Measurements from ENCODE around the gene CNN1.
A peak's percentile ranks its signal among the peaks of the same experiment; 100 is the strongest.

CNN1 gene

GRCh38 chr19:11535792-11536595 is 2.7 kb upstream of the CNN1 start:
- Histone ChIP-seq H3K27me3 (replicated peaks; ENCODE audit: control insufficient read depth, insufficient read depth, low read length) (no peaks in the 10 kb centered on the region), H3K9ac (ENCODE audit: low read length) (peak overlapping the region; percentile 70), H3K4me3 (ENCODE audit: low read length) (peak overlapping the region; percentile 67), H3K9me3 (ENCODE audit: control insufficient read depth, low read length) (no peaks in the 10 kb centered on the region), H3K36me3 (ENCODE audit: control insufficient read depth, insufficient read depth, low read length, severe bottlenecking) (no peaks in the 10 kb centered on the region), H3K4me1 (ENCODE audit: control insufficient read depth, insufficient read depth, low read length) (peaks cover 9% of the 10 kb centered on the region)
- DNase-seq (ENCODE audit: low read depth), result peak; percentile 95

- H3K9me3 ChIP-seq (ENCODE audit: control insufficient read depth, low read length), result no peaks in the 10 kb centered on the region
- peaks cover 9% of the 10 kb centered on the region for H3K4me1 ChIP-seq (ENCODE audit: control insufficient read depth, insufficient read depth, low read length)
- no peak overlapping the region for H3K4me3 ChIP-seq (ENCODE audit: low read length)
- no peaks in the 10 kb centered on the region for H3K36me3 ChIP-seq (ENCODE audit: control insufficient read depth, insufficient read depth, low read length, severe bottlenecking)
- no peak overlapping the region for H3K9ac ChIP-seq (ENCODE audit: low read length)
- H3K27me3 ChIP-seq (replicated peaks; ENCODE audit: control insufficient read depth, insufficient read depth, low read length), result no peaks in the 10 kb centered on the region
- DNase-seq (ENCODE audit: low read depth), result no peak
Measured at GRCh38 chr19:11539495-11540365, 1.1 kb downstream of the CNN1 start.

- H3K27me3 ChIP-seq (replicated peaks; ENCODE audit: control insufficient read depth, insufficient read depth, low read length), result no peaks in the 10 kb centered on the region
- peaks cover 7% of the 10 kb centered on the region for H3K4me1 ChIP-seq (ENCODE audit: control insufficient read depth, insufficient read depth, low read length)
Measured at GRCh38 chr19:11540645-11541044, 2.0 kb downstream of the CNN1 start.

GRCh38 chr19:11541238-11541637 is 2.6 kb downstream of the CNN1 start:
- H3K9ac ChIP-seq (ENCODE audit: low read length), result no peak overlapping the region
- no peak overlapping the region for H3K4me3 ChIP-seq (ENCODE audit: low read length)
- no peaks in the 10 kb centered on the region for H3K27me3 ChIP-seq (replicated peaks; ENCODE audit: control insufficient read depth, insufficient read depth, low read length)
- peaks cover 5% of the 10 kb centered on the region for H3K4me1 ChIP-seq (ENCODE audit: control insufficient read depth, insufficient read depth, low read length)
- DNase-seq (ENCODE audit: low read depth), result no peak
- H3K36me3 ChIP-seq (ENCODE audit: control insufficient read depth, insufficient read depth, low read length, severe bottlenecking), result no peaks in the 10 kb centered on the region
- no peaks in the 10 kb centered on the region for H3K9me3 ChIP-seq (ENCODE audit: control insufficient read depth, low read length)

More at GRCh38 chr19:11540645-11541044, 2.0 kb downstream of the CNN1 start:
- no peak for DNase-seq (ENCODE audit: low read depth)
- Histone ChIP-seq H3K9ac (ENCODE audit: low read length) (no peak overlapping the region), H3K36me3 (ENCODE audit: control insufficient read depth, insufficient read depth, low read length, severe bottlenecking) (no peaks in the 10 kb centered on the region), H3K9me3 (ENCODE audit: control insufficient read depth, low read length) (no peaks in the 10 kb centered on the region), H3K4me3 (ENCODE audit: low read length) (no peak overlapping the region)

GRCh38 chr19:11547929-11548700 is 9.5 kb downstream of the CNN1 start:
- H3K9me3 ChIP-seq (ENCODE audit: control insufficient read depth, low read length), result no peaks in the 10 kb centered on the region
- H3K4me3 ChIP-seq (ENCODE audit: low read length), result no peak overlapping the region
- peaks cover 12% of the 10 kb centered on the region for H3K36me3 ChIP-seq (ENCODE audit: control insufficient read depth, insufficient read depth, low read length, severe bottlenecking)
- no peak overlapping the region for H3K9ac ChIP-seq (ENCODE audit: low read length)
- no peaks in the 10 kb centered on the region for H3K27me3 ChIP-seq (replicated peaks; ENCODE audit: control insufficient read depth, insufficient read depth, low read length)
- no peak for DNase-seq (ENCODE audit: low read depth)
- H3K4me1 ChIP-seq (ENCODE audit: control insufficient read depth, insufficient read depth, low read length), result no peaks in the 10 kb centered on the region

- Histone ChIP-seq H3K9me3 (ENCODE audit: control insufficient read depth, low read length) (no peaks in the 10 kb centered on the region), H3K9ac (ENCODE audit: low read length) (no peak overlapping the region), H3K4me3 (ENCODE audit: low read length) (no peak overlapping the region), H3K27me3 (replicated peaks; ENCODE audit: control insufficient read depth, insufficient read depth, low read length) (no peaks in the 10 kb centered on the region), H3K4me1 (ENCODE audit: control insufficient read depth, insufficient read depth, low read length) (no peaks in the 10 kb centered on the region), H3K36me3 (ENCODE audit: control insufficient read depth, insufficient read depth, low read length, severe bottlenecking) (peaks cover 26% of the 10 kb centered on the region)
- DNase-seq (ENCODE audit: low read depth), result no peak
Measured at GRCh38 chr19:11549386-11549953, 10.8 kb downstream of the CNN1 start.

GRCh38 chr19:11550265-11550664 is 11.6 kb downstream of the CNN1 start:
- H3K27me3 ChIP-seq (replicated peaks; ENCODE audit: control insufficient read depth, insufficient read depth, low read length), result no peaks in the 10 kb centered on the region
- H3K9ac ChIP-seq (ENCODE audit: low read length), result no peak overlapping the region
- no peak for DNase-seq (ENCODE audit: low read depth)
- H3K4me1 ChIP-seq (ENCODE audit: control insufficient read depth, insufficient read depth, low read length), result no peaks in the 10 kb centered on the region
- peaks cover 28% of the 10 kb centered on the region for H3K36me3 ChIP-seq (ENCODE audit: control insufficient read depth, insufficient read depth, low read length, severe bottlenecking)
- H3K9me3 ChIP-seq (ENCODE audit: control insufficient read depth, low read length), result no peaks in the 10 kb centered on the region
- no peak overlapping the region for H3K4me3 ChIP-seq (ENCODE audit: low read length)

- DNase-seq (ENCODE audit: low read depth), result no peak
- no peak overlapping the region for H3K9ac ChIP-seq (ENCODE audit: low read length)
- no peaks in the 10 kb centered on the region for H3K4me1 ChIP-seq (ENCODE audit: control insufficient read depth, insufficient read depth, low read length)
- H3K36me3 ChIP-seq (ENCODE audit: control insufficient read depth, insufficient read depth, low read length, severe bottlenecking), result peaks cover 32% of the 10 kb centered on the region
- no peaks in the 10 kb centered on the region for H3K27me3 ChIP-seq (replicated peaks; ENCODE audit: control insufficient read depth, insufficient read depth, low read length)
- no peak overlapping the region for H3K4me3 ChIP-seq (ENCODE audit: low read length)
- no peaks in the 10 kb centered on the region for H3K9me3 ChIP-seq (ENCODE audit: control insufficient read depth, low read length)
Measured at GRCh38 chr19:11551603-11552235, 13.1 kb downstream of the CNN1 start.

- H3K9ac ChIP-seq (ENCODE audit: low read length), result no peak overlapping the region
- H3K36me3 ChIP-seq (ENCODE audit: control insufficient read depth, insufficient read depth, low read length, severe bottlenecking), result peaks cover 32% of the 10 kb centered on the region
- H3K9me3 ChIP-seq (ENCODE audit: control insufficient read depth, low read length), result no peaks in the 10 kb centered on the region
- H3K27me3 ChIP-seq (replicated peaks; ENCODE audit: control insufficient read depth, insufficient read depth, low read length), result no peaks in the 10 kb centered on the region
- peaks cover 2% of the 10 kb centered on the region for H3K4me1 ChIP-seq (ENCODE audit: control insufficient read depth, insufficient read depth, low read length)
- no peak overlapping the region for H3K4me3 ChIP-seq (ENCODE audit: low read length)
- DNase-seq (ENCODE audit: low read depth), result no peak
Measured at GRCh38 chr19:11552666-11553372, 14.2 kb downstream of the CNN1 start.

- DNase-seq (ENCODE audit: low read depth), result no peak
- no peak overlapping the region for H3K4me3 ChIP-seq (ENCODE audit: low read length)
- H3K9ac ChIP-seq (ENCODE audit: low read length), result no peak overlapping the region
- no peaks in the 10 kb centered on the region for H3K9me3 ChIP-seq (ENCODE audit: control insufficient read depth, low read length)
- H3K27me3 ChIP-seq (replicated peaks; ENCODE audit: control insufficient read depth, insufficient read depth, low read length), result no peaks in the 10 kb centered on the region
- H3K4me1 ChIP-seq (ENCODE audit: control insufficient read depth, insufficient read depth, low read length), result peaks cover 9% of the 10 kb centered on the region
- H3K36me3 ChIP-seq (ENCODE audit: control insufficient read depth, insufficient read depth, low read length, severe bottlenecking), result peaks cover 32% of the 10 kb centered on the region
Measured at GRCh38 chr19:11554160-11554559, 15.5 kb downstream of the CNN1 start.
